H1 (cell line): ENCODE results near the gene TGM3. TPM values are rescaled to one million over a fixed set of nuclear protein-coding genes. Genes with fewer than 3 reads are reported as not detected.

Source experiments
- CTCF ChIA-PET: fragments of 300-600 bp; sonication (Branson Sonifier 250); formaldehyde crosslinking; loops from one replicate; lab custom pipeline; 2021; ENCODE audit not compliant: partially characterized antibody; lab: Charles Lee
- POLR2A ChIA-PET: fragments of 300-600 bp; sonication (Branson Sonifier 250); formaldehyde crosslinking; loops from one replicate; lab custom pipeline; 2021; ENCODE audit warnings: inconsistent platforms; ENCODE audit not compliant: partially characterized antibody; lab: Charles Lee
- DNase-seq, 2 experiments: peaks; one replicate each; pipeline versions ENCODE4 v3.0.0 to v3.0.0-alpha.2; 2010 to 2022; ENCODE audit warnings: low spot score in 2 of 2, low read depth in 1 of 2, mixed read lengths in 1 of 2
- FAIRE-seq: peaks from 2 replicates; lab custom pipeline; 2011; peaks lifted over from hg19 to GRCh38; lab: Jason Lieb, UNC
- H2AFZ ChIP-seq: 2 replicates; pipeline ENCODE4 v1.8.1; 2012; ENCODE audit warnings: low read length, inconsistent platforms
- H2AK5ac ChIP-seq: 2 replicates; pipeline ENCODE4 v1.6.1; 2013; ENCODE audit warnings: low read depth, low read length
- H2BK120ac ChIP-seq: replicated peaks from 2 replicates; pipeline ENCODE3; 2013; ENCODE audit warnings: low read depth, low read length, inconsistent platforms
- H2BK12ac ChIP-seq: 2 replicates; pipeline ENCODE4 v1.6.1; 2013; ENCODE audit warnings: low read depth, low read length
- H2BK15ac ChIP-seq: 2 replicates; pipeline ENCODE4 v1.6.1; 2013; ENCODE audit warnings: low read length
- H2BK20ac ChIP-seq: 2 replicates; pipeline ENCODE4 v1.6.1; 2013; ENCODE audit warnings: low read length
- H2BK5ac ChIP-seq: 2 replicates; pipeline ENCODE4 v1.6.1; 2013; ENCODE audit warnings: low read depth, low read length
- H3K14ac ChIP-seq: 2 replicates; pipeline ENCODE4 v1.6.1; 2013; ENCODE audit warnings: inconsistent platforms; ENCODE audit not compliant: insufficient read length
- H3K18ac ChIP-seq: 2 replicates; pipeline ENCODE4 v1.6.1; 2013; ENCODE audit warnings: low read length; ENCODE audit errors: extremely low read depth
- H3K23ac ChIP-seq: 2 replicates; pipeline ENCODE4 v1.6.1; 2013; ENCODE audit warnings: inconsistent platforms; ENCODE audit not compliant: insufficient read length
- H3K23me2 ChIP-seq: 2 replicates; pipeline ENCODE4 v1.6.1; 2013; ENCODE audit warnings: low read depth, low read length
- H3K27ac ChIP-seq: 2 replicates; pipeline ENCODE4 v1.6.1; 2011; ENCODE audit warnings: low read depth, low read length, inconsistent platforms
- H3K27me3 ChIP-seq, 4 experiments: replicated peaks in 1 of 4; 1 replicate in 1 of 4; 2 replicates in 3 of 4; pipeline versions ENCODE4 v1.6.1 to v1.8.1; 2011 to 2013; ENCODE audit warnings: low read length in 3 of 4, mild to moderate bottlenecking in 3 of 4, inconsistent platforms in 2 of 4, mixed read lengths in 2 of 4, moderate library complexity in 1 of 4; ENCODE audit not compliant: control insufficient read depth in 3 of 4, insufficient read depth in 3 of 4; ENCODE audit errors: extremely low read depth in 1 of 4
- H3K36me3 ChIP-seq, 4 experiments: 2 replicates each; pipeline versions ENCODE4 v1.6.1 to v1.8.1; 2011 to 2013; ENCODE audit warnings: mild to moderate bottlenecking in 4 of 4, low read length in 3 of 4, moderate library complexity in 2 of 4, control low read depth in 1 of 4, inconsistent platforms in 1 of 4; ENCODE audit not compliant: insufficient read depth in 4 of 4, control insufficient read depth in 2 of 4
- H3K4ac ChIP-seq: replicated peaks from 2 replicates; pipeline ENCODE3; 2013; ENCODE audit warnings: low read length, low read depth, mixed read lengths, inconsistent platforms; ENCODE audit not compliant: insufficient read length
- H3K4me1 ChIP-seq, 4 experiments: replicated peaks in 1 of 4; 1 replicate in 1 of 4; 2 replicates in 3 of 4; pipeline versions ENCODE4 v1.6.1 to v1.8.1; 2011 to 2013; ENCODE audit warnings: low read length in 3 of 4, inconsistent platforms in 2 of 4, mixed read lengths in 1 of 4; ENCODE audit not compliant: insufficient read depth in 4 of 4, control insufficient read depth in 3 of 4
- H3K4me2 ChIP-seq, 2 experiments: 2 replicates each; pipeline versions ENCODE4 v1.6.1 to v1.8.1; 2011 to 2013; ENCODE audit warnings: low read depth in 2 of 2, low read length in 2 of 2, control low read depth in 1 of 2, inconsistent platforms in 1 of 2, mild to moderate bottlenecking in 1 of 2; ENCODE audit not compliant: insufficient read depth in 1 of 2
- H3K4me3 ChIP-seq, 4 experiments: fragments of 200-600, 300-600 bp in 1 of 4; sonication (generic), shearing (Covaris generic), sonication (Bioruptor Twin) in 1 of 4; 2 replicates each; pipeline versions ENCODE4 v1.5.1 to v1.8.1; 2011 to 2016; ENCODE audit warnings: low read length in 4 of 4, low read depth in 3 of 4, control low read depth in 2 of 4, inconsistent platforms in 2 of 4, mild to moderate bottlenecking in 2 of 4, mixed read lengths in 1 of 4, moderate library complexity in 1 of 4; ENCODE audit not compliant: insufficient read depth in 2 of 4; ENCODE audit errors: extremely low read depth in 1 of 4
- H3K56ac ChIP-seq: replicated peaks from 2 replicates; pipeline ENCODE3; 2013; ENCODE audit warnings: low read depth, mild to moderate bottlenecking, mixed read lengths, low read length, inconsistent platforms; ENCODE audit not compliant: insufficient read length
- H3K79me1 ChIP-seq: 2 replicates; pipeline ENCODE4 v1.6.1; 2013; ENCODE audit warnings: low read depth, low read length, control low read depth
- H3K79me2 ChIP-seq, 2 experiments: 2 replicates each; pipeline versions ENCODE4 v1.6.1 to v1.8.1; 2012 to 2013; ENCODE audit warnings: low read length in 2 of 2, mild to moderate bottlenecking in 2 of 2, inconsistent platforms in 1 of 2; ENCODE audit not compliant: insufficient read depth in 2 of 2, control insufficient read depth in 1 of 2
- H3K9ac ChIP-seq, 4 experiments: replicated peaks in 1 of 4; 1 replicate in 1 of 4; 2 replicates in 3 of 4; pipeline versions ENCODE4 v1.6.1 to v1.8.1; 2011 to 2013; ENCODE audit warnings: low read depth in 3 of 4, low read length in 3 of 4, control low read depth in 2 of 4, mild to moderate bottlenecking in 2 of 4, moderate library complexity in 2 of 4, inconsistent platforms in 1 of 4; ENCODE audit errors: extremely low read depth in 1 of 4
- H3K9me3 ChIP-seq, 2 experiments: 2 replicates each; pipeline versions ENCODE4 v1.6.1 to v1.8.1; 2012 to 2013; ENCODE audit warnings: mild to moderate bottlenecking in 2 of 2, moderate library complexity in 2 of 2, control low read depth in 1 of 2, inconsistent platforms in 1 of 2, low read depth in 1 of 2, low read length in 1 of 2, mixed read lengths in 1 of 2; ENCODE audit not compliant: insufficient read depth in 2 of 2
- H4K20me1 ChIP-seq, 2 experiments: replicated peaks in 1 of 2; 2 replicates each; pipeline versions ENCODE3 to v1.8.1; 2011 to 2013; ENCODE audit warnings: inconsistent platforms in 2 of 2, low read length in 2 of 2, mild to moderate bottlenecking in 1 of 2; ENCODE audit not compliant: insufficient read depth in 2 of 2, control insufficient read depth in 1 of 2
- H4K5ac ChIP-seq: 2 replicates; pipeline ENCODE4 v1.6.1; 2013; ENCODE audit warnings: low read length, low read depth, mixed read lengths, inconsistent platforms; ENCODE audit not compliant: insufficient read length
- H4K8ac ChIP-seq: 2 replicates; pipeline ENCODE4 v1.8.0; 2013; ENCODE audit warnings: mild to moderate bottlenecking, moderate library complexity, low read length, inconsistent platforms; ENCODE audit not compliant: insufficient read depth; ENCODE audit errors: extremely low read depth
- H4K91ac ChIP-seq: replicated peaks from 2 replicates; pipeline ENCODE3; 2013; ENCODE audit warnings: low read length, mixed read lengths, inconsistent platforms; ENCODE audit not compliant: insufficient read length
- BCL11A ChIP-seq, 2 experiments: IDR thresholded peaks; one replicate each; pipeline ENCODE4 v1.6.1; 2011; ENCODE audit warnings: low read depth in 2 of 2, low read length in 2 of 2, mild to moderate bottlenecking in 2 of 2
- BRCA1 ChIP-seq: IDR thresholded peaks from 2 replicates; pipeline ENCODE4 v1.6.1; 2012; ENCODE audit warnings: low read depth, low read length, improper control_type of control experiment
- CBX8 ChIP-seq: fragments of 300-800, 300-1000 bp; sonication (generic); IDR thresholded peaks from 2 replicates; pipeline ENCODE4 v1.7.1; 2016; ENCODE audit warnings: low read depth, low read length, borderline replicate concordance
- CREB1 ChIP-seq: IDR thresholded peaks from 2 replicates; pipeline ENCODE4 v1.6.1; 2012; ENCODE audit warnings: inconsistent platforms
- CTCF ChIP-seq, 3 experiments: IDR thresholded peaks; 1 replicate in 2 of 3; 2 replicates in 1 of 3; pipeline versions ENCODE4 v1.5.1 to v1.6.1; 2011; ENCODE audit warnings: low read length in 3 of 3, mild to moderate bottlenecking in 3 of 3, inconsistent platforms in 2 of 3, low read depth in 1 of 3, moderate library complexity in 1 of 3; ENCODE audit not compliant: insufficient read depth in 1 of 3; ENCODE audit errors: control extremely low read depth in 1 of 3
- HDAC6 ChIP-seq: IDR thresholded peaks from one replicate; pipeline ENCODE4 v1.7.1; 2012; ENCODE audit warnings: low read depth, mild to moderate bottlenecking, inconsistent platforms, low read length, moderate library complexity
- JUN ChIP-seq: IDR thresholded peaks from 2 replicates; pipeline ENCODE4 v1.6.1; 2011; ENCODE audit warnings: low read depth, mild to moderate bottlenecking, improper control_type of control experiment, low read length
- JUND ChIP-seq: IDR thresholded peaks from 2 replicates; pipeline ENCODE4 v1.6.1; 2011; ENCODE audit warnings: mild to moderate bottlenecking, improper control_type of control experiment, low read length
- NRF1 ChIP-seq: IDR thresholded peaks from 2 replicates; pipeline ENCODE4 v1.6.1; 2011; ENCODE audit warnings: mild to moderate bottlenecking, low read depth, low read length, improper control_type of control experiment
- RXRA ChIP-seq: IDR thresholded peaks from 2 replicates; pipeline ENCODE4 v1.6.1; 2011; ENCODE audit warnings: low read depth, mild to moderate bottlenecking, low read length, moderate library complexity; ENCODE audit not compliant: insufficient read depth
- SIRT6 ChIP-seq: IDR thresholded peaks from one replicate; pipeline ENCODE4 v1.7.1; 2012; ENCODE audit warnings: low read length, inconsistent platforms
- SP2 ChIP-seq: IDR thresholded peaks from 2 replicates; pipeline ENCODE4 v1.6.1; 2012; ENCODE audit warnings: mild to moderate bottlenecking, low read length, inconsistent platforms
- TAF7 ChIP-seq: optimal IDR thresholded peaks from 2 replicates; pipeline ENCODE3; 2011; ENCODE audit warnings: low read depth, mild to moderate bottlenecking, inconsistent platforms, low read length, moderate library complexity, borderline replicate concordance
- WGBS, 2 experiments: shearing (Covaris generic) in 1 of 2; methylation state at CpG; one replicate each; pipeline versions ENCODE4 v1.1.6 to v1.1.7; 2013 to 2015; ENCODE audit warnings: low lambda C conversion rate in 2 of 2, mixed read lengths in 2 of 2, inconsistent platforms in 1 of 2, low coverage in 1 of 2, missing lambda C conversion rate in 1 of 2; ENCODE audit not compliant: insufficient replicate concordance in 2 of 2, insufficient coverage in 1 of 2, insufficient read length in 1 of 2; ENCODE audit errors: extremely low coverage in 1 of 2, missing lambda C conversion rate in 1 of 2; 5-methylcytosine and 5-hydroxymethylcytosine counted together
- polyA plus RNA-seq, 7 experiments: library from polyadenylated mRNA; depleted of rRNA in 3 of 7; stranded (reverse) in 5 of 7; unstranded in 2 of 7; fragments of >200 nt in 5 of 7; fragments of 200-250 nt in 2 of 7; gene quantifications; 1 replicate in 5 of 7; 2 replicates in 1 of 7; 4 replicates in 1 of 7; pipeline versions ENCODE4 v1.2.1 to v1.2.3, GENCODE V29; 2011 to 2013; ENCODE audit warnings: missing spikeins in 2 of 7, mixed read lengths in 2 of 7
- total RNA-seq: library from RNA; stranded (reverse); fragmentation: NEBNext Ultra II Directional; extraction: Animal tissue kit (Norgen Biotek cat#: 25700); gene quantifications from 2 replicates; pipeline ENCODE4 v1.2.1, GENCODE V29; 2021

Gene TGM3
- total and polyA plus RNA-seq, 2 of the 8 experiments (the other 6 are each of a cell fraction or from before 2014, with no cell fraction given) = 0.12 TPM; not detected in 1

- Histone ChIP-seq H4K8ac (no peak overlapping the region), H3K9ac (no peak overlapping the region), H2AK5ac (no peak overlapping the region), H4K20me1 (no peaks in the 10 kb centered on the region), H3K4ac (no peak overlapping the region), H2BK120ac (no peak overlapping the region), H3K23me2 (no peaks in the 10 kb centered on the region), H3K79me2 (no peaks in the 10 kb centered on the region), H2BK12ac (no peak overlapping the region), H2AFZ (no peak overlapping the region), H3K14ac (no peak overlapping the region), H2BK15ac (no peak overlapping the region), H3K56ac (no peak overlapping the region), H3K23ac (no peak overlapping the region), H3K36me3 (no peaks in the 10 kb centered on the region), H4K5ac (no peak overlapping the region), H3K18ac (no peak overlapping the region), H3K4me1 (peaks cover 0 to 4% (median 0%) of the 10 kb centered on the region in 4 experiments; a peak in 1 of 7 replicates), H3K4me2 (no peak overlapping the region), H3K79me1 (no peaks in the 10 kb centered on the region), H3K9me3 (no peaks in the 10 kb centered on the region), H2BK5ac (no peak overlapping the region), H4K91ac (no peak overlapping the region), H3K27me3 (no peaks in the 10 kb centered on the region), H3K4me3 (no peak overlapping the region), H2BK20ac (no peak overlapping the region), H3K27ac (no peak overlapping the region)
- FAIRE-seq = no peak
- POLR2A ChIA-PET = interaction anchor here (0.8 kb wide), 1 partner anchor 181 kb away, joined by 4 read pairs; no protein-coding TSS in a partner anchor
- WGBS, 2 experiments = 90% methylated on average over 6 of the region's 6 CpGs; no CpG with 5 or more reads in 1 of the 2 experiments
- CTCF ChIA-PET = interaction anchor here (1.0 to 2.2 kb wide), 2 partner anchors 9 to 107 kb away, joined by 3 to 6 read pairs; no protein-coding TSS in a partner anchor
- DNase-seq = no peak
- no peak for TF ChIP-seq CBX8
- no peak for TF ChIP-seq JUN
- no peak for TF ChIP-seq JUND
- TF ChIP-seq CTCF (IDR thresholded peaks at IDR 0.05; ENCODE audit: control extremely low read depth in 1 of 3, insufficient read depth in 1 of 3, low read depth in 1 of 3, low read length in 3 of 3) = no peak
- no peak for TF ChIP-seq RXRA
- no peak for TF ChIP-seq TAF7
- no peak for TF ChIP-seq SP2
- TF ChIP-seq BCL11A (IDR thresholded peaks at IDR 0.05; ENCODE audit: low read depth in 2 of 2, low read length in 2 of 2) = no peak
- no peak for TF ChIP-seq CREB1
- TF ChIP-seq BRCA1 = no peak
- TF ChIP-seq HDAC6 = no peak
- no peak for TF ChIP-seq SIRT6
- TF ChIP-seq NRF1 = no peak
Measured at GRCh38 chr20:2280082-2280481, 15.7 kb upstream of the TGM3 start.
